ENCODE results near the gene SAMD13.
"Not testable (repeated sequence)": the region's sequence is repeated elsewhere in the genome, so short reads cannot be mapped to it uniquely, and the experiment has no call there.

The SAMD13 gene

DNA sequence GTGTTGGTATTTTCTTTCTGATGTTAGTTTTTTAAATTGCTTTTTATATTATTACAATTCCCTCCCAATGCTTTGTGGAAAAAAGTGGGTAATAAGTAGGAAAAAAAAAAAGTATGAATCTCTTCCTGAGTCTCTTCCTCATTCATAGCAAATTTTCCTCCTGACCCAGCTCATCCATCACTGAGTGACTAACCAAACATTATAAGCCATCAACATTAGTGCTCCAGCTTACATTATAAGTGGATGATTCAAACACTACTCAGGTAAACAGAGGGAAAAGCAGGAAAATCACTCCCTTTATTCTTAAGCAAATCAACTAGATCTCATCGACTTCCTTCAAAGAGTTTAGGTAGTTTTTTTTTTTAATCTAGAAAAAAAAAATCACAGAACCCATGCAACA lies 15.4 kb upstream of the SAMD13 start:
- DNase-seq (ENCODE audit: low spot score), result no peak

DNA sequence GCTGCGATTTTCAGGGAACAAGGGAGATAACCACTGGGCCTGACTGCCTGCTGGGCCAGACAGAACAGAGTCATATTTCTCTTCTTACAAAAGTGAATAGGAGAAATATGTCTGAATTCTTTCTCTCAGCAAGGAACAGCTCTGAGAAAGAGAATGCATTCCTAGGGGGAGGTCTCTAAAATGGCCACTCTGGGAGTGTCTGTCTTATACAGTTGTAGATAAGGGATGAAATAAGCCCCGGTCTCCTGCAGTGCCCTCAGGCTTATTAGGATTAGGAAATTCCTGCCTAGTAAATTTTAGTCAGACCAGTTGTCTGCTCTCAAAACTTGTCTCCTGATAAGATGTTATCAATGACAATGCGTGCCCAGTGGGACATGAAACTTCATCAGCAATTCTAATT lies 14.1 kb upstream of the SAMD13 start:
- not testable (repeated sequence) for DNase-seq (ENCODE audit: low spot score)

DNA sequence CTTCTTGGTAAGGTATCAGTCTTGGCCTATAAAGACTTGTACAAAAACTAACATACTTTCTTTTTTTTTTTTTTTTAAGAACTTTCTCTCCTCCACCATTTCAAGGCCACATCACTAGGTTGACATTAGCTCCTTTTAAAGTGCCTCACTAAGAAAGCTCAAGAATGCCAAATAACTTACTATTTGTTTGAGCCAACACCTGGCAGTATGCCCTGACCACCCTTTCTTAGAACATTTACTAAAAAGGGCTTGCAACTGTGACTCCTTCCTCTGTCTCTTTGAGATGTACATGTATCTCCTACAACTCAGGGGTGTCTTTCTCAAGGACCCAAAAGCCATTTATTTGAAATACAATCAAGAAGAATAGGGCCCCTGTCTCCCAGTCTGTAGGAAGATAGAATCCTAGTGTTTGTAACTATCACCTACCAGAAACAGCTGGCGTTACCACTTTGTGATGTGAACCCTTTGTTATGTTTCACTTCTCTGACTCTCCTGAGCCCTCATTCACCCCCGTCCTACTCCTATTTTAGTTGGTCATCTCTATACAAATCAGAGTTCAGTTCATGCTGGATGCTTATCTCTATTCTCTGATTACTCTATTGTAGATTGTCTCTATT lies 12.2 kb upstream of the SAMD13 start:
- no peak for DNase-seq (ENCODE audit: low spot score)

DNA sequence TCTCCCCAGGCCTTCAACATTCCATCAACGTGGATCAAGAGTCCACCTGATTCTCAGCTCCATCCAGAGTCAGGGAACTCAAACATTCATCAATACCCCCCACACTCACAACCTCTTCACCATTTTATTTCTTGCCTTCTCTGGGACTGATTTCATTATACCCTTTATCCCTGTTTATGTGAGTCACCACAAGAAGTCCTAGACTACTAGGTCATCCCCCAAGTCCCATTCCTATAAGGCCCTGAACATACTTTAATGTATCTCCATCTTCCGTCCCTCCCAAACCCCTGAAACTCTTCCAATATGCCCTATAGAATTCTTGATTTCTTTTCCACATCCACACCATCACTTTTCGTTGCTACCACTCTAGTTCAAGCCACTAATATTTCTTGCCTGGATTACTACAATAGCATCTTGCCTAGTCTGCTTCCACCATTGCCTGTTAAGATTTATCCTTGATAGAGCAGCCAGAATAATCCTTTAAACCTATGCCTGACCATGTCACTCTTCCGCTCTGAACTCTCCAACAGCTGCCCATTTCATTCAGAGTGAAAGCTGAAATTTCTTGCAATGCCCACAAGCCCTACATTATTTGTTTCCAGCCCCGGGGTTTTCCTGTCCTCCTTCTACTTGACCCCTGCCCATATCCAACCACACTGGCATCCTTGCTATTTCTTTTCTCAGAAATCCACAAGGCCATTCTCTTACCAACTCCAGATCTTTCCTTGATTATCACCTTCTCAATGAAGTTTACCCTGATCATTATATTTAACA lies 9.4 kb upstream of the SAMD13 start:
- DNase-seq (ENCODE audit: low spot score), result no peak

DNA sequence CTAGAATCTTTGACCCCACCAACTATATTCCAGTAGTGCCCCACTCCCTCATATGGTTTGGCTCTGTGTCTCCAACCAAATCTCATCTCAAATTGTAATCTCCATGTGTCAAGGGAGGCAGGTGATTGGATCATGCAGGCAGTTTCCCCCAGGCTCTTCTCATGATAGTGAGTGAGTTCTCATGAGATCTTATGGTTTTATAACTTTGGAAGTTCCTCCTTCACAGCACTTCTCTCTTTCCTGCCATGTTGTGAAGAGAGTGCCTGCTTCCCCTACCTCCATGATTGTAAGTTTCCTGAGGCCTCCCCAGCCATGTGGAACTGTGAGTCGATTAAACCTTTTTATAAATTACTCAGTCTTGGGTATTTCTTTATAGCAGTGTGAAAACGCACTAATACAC lies 7.7 kb upstream of the SAMD13 start:
- no peak for DNase-seq (ENCODE audit: low spot score)

DNA sequence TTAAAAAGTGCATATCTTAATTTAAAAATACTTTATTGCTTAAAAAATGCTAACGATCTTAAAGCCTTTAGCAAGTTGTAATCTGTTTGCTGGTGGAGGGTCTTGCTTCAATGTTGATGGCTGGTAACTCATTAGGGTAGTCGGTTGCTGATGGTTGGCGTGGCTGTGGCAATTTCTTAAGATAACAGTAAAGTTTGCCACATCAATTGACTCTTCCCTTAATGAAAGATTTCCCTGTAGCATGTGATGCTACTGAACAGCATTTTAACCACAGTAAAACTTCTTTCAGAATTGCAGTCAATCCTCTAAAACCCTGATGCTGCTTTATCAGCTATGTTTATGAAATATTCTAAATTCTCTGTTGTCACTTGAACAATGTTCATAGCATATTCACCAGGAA lies 6.8 kb upstream of the SAMD13 start:
- no peak for DNase-seq (ENCODE audit: low spot score)

DNA sequence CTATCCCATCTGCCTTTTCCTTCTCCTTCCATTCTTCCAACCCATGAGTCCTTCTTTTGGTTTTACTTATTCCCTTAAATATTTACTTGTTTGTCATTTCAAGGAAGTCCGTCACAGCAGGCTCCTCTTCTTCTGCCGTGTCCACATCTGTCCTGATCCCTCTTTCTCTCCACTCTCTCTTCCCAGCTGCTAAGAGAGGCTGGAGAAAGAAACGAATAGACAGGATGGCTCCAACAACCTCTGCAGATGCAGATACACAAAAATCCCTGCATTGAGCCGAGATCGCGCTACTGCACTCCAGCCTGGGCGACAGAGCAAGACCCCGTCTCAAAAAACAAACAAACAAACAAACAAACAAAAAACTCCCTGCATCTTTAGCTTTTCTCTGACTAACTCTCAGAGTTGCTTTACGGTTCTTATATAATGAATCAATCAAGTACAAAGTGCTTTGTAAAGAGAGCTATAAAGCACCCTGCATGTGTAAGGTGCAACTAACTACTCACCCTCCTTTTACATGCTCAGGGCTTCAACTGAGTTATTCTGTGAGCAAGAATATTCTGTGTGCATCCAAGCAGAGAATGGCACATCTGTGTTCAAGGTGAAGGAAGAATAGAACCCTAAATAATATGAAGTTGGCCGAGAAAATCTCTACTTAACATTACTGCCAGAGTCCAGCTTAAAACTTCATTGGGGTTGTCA lies 3.8 kb upstream of the SAMD13 start:
- DNase-seq (ENCODE audit: low spot score), result no peak

DNA sequence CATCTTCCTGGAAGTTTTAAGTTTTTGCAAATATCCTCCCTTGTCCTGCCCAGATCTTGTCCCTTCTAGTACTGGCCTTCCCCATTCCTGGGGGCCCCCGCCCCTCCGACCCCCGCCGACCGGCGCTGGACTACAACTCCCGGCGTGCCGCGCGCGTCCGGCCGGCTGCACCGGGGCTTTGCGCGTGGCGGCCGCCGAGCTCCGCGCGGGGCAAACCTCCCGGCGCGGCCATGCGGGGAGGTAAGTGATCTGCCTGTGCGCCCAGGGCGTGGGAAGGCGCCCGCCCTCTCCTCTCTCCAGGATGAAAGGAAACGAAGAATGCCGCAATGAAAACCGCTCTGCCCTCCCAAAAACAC lies 3.2 kb upstream of the SAMD13 start:
- peak; percentile 25 for DNase-seq (ENCODE audit: low spot score)

DNA sequence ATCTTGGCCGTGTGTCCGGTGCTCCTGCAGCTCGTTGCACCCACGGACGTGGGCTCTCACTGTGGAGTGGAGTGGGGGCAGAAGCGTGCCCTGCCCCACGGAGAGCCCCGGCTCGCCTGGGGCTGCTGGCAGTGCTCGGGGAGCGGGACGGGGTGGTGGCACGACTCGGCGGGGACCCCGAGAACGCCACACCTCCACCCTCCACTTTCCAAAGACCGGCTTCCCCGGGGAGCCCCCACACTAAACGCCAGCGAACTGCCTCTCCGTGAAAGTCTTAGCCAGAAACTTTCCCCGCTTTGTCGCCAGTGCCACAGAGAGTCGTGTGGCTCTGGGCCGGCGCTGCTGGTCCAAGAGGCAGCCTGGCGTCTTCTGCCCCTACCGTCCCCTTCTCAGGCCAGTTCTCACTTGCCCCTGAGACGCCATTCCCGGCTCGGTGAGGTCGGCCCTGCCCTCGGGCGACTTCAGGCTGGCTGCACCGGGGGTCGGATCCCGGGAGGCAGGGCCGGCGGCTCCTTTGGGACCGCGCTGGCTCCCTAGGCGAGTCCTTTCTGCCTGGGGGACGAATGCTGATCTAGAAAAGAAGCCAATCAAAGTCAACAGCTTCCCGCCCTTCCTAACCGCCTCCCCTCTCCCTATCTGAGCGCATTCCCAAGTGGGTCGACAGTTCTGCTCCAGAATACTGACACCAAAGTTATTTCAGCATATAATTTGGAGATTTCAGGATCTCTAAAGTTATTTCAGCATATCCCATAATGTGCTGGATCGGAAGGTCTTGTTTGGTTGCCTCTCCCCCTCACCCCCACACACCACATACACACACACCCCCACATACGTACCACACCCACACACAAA lies 2.6 kb upstream of the SAMD13 start:
- peak; percentile 17 for DNase-seq (ENCODE audit: low spot score)

DNA sequence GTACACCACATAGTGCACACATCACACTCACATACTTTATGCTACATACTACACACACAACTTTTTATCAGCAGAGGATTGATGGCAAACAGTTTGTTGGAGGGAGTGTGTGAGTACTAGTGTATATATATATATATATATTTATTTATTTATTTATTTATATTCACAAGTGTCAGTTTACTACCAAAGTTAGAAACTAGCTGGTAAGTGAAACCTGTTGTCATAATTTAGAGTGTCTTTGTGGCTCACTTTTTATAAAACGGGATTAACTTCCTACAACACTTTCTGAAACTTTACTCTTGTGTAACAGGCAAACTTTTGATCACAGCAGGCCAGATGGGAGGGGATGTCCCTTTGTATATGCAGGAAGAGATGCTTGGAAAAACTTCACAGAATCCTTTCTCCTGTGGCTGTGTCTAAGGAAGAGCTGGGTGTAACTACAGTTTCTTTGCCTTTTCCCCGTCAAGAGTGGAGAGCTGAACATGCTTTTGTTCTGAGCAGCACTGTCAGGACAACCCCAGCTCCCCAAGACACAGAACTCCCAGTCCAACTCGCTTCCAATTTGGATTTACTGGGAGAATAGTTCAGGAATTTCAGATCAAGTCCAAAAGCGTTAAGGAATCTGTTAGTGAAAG lies 1.9 kb upstream of the SAMD13 start:
- peak; percentile 5 for DNase-seq (ENCODE audit: low spot score)

DNA sequence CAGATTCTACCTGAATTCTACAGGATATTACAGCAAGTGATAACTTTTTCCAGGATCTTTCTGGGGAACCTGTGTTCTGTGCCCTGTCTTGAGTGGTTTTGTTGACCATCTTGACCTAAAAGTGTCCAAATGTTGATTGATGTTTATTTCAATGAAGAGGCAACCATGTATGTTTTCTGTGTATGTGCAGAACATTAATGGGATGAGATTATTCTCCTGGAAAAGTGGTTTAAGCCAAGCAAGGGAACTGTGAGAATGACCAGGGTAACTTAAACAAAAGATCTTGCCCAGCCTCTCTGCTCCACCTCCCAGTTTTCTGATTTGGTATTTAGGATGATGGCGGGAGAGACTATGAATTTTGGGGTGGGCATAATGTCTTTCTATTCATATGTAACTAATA lies 1.0 kb upstream of the SAMD13 start:
- no peak for DNase-seq (ENCODE audit: low spot score)

DNA sequence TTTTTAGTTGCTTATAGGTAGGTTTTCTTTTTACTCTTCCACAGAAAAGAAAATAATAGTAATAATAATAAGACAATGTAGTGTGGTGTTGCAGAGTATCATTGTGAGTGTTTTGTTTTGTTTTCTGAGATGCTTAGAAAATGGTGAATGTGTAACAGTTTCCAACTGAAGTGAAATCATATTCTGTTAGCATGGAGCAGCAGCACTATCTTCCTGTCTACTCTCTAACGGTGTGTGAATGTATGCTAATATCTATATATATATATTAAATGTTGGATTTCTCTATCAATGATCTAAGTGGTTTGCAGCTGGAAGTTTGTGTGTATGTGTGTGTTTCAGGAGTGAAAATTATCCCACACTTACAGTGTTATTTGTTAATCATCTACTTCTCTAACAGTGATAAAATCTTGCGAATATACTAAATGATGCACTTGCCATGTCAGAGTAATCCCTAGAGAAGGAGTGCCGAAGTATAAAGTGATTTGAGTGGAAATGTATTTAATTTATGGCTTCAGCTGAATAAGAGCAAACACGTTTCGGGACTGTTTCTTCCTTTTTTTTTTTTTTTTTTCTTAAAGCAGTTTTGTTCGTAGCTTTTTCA lies 377 bp downstream of the SAMD13 start:
- peak; percentile 50 for DNase-seq (ENCODE audit: low spot score)

DNA sequence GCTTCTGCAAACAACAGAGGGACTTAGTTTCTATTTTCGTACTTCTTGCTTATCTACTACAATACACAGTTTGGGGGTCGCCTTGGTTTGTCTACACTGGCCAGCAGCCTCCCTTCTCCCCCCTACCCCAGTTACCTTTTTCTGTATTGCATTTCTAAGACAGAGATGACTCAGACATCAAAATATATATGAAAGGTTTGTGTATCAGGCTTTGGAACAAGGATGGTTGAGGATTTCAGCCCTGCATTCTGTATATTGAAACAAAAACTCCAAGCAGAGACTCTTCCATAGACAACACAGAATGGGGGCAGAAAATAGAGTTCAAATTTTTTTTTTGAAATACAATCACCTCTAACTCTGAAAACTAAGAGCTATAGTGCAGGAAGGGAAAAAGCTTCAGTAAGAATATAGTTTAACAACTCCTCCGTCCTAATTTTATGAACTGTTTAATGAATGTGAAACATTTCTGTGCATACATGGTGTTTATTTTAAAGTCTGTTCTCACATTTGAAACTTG lies 1.9 kb downstream of the SAMD13 start:
- no peak for DNase-seq (ENCODE audit: low spot score)

DNA sequence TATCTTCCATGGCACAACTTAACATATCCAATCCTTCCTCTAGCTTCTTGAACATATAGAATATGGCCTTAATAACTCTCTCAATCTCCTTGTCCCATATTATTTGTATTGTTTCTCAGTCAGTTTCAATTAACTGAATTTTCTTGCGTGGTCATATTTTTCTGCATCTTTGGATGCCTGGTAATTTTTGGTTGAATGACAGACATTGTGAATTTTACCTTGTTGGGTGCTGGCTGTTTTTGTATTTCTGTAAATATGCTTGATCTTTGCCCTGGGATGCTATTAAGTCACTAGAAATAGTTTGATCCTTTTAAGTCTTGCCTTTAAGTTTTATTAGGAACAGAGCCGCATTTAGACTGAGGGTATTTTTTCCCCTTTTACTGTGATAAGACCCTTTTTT lies 5.9 kb downstream of the SAMD13 start:
- no peak for DNase-seq (ENCODE audit: low spot score)

DNA sequence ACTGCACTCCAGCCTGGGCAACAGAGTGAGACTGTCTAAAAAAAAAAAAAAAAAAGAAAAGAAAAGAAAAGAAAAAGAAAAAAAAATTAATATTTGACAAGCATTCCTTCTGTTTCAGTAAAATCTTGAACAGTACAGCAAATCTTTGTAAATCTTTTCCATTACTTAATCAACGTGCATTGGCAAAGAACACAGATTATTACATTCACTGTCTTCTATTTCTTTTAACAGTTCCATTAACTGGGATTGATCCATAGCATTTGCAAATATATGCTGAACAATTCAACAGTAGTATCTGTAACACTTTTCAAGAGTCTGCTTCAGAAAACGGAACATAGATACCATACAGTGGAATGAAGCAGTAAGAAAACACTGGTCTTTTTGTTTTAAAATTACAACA lies 9.8 kb downstream of the SAMD13 start:
- no peak for DNase-seq (ENCODE audit: low spot score)

DNA sequence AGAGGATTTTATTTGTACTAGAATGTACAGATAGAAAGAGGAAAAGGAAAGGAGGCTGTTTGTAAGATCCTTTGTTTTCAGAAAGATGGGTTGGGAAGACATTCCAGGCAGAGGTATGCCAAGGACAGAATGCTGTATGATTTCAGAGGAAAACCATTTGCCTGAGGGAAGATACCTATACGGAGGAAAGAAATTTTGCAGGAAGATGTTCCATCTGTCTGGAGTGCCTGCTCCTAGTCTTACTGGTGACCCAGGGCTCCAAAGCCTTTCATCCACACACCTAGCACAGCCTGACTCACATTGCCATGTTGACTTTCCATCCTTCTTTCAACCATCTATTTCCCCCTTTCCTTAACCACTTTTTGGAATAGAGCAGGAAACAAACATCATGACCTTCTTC lies 18.2 kb downstream of the SAMD13 start:
- no peak for DNase-seq (ENCODE audit: low spot score)

DNA sequence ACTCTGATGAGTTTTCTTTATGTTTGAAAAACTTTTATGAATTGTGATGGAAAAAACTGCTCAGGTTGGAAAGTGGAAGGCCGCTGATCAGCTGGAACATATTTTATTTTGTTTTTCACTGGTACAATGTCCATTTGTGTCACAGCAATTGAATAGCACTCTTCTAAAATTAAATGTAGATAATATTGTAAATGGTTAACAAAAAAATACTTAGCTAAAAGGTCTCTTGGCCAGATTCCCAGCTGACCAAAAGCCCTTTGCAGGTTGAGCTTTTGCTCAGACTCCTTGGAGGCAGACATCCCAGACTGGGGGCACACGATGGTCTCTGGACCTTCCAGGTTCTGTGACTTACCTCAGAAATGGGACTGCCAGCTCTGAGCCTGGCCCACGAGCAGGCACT lies 26.3 kb downstream of the SAMD13 start:
- no peak for DNase-seq (ENCODE audit: low spot score)

DNA sequence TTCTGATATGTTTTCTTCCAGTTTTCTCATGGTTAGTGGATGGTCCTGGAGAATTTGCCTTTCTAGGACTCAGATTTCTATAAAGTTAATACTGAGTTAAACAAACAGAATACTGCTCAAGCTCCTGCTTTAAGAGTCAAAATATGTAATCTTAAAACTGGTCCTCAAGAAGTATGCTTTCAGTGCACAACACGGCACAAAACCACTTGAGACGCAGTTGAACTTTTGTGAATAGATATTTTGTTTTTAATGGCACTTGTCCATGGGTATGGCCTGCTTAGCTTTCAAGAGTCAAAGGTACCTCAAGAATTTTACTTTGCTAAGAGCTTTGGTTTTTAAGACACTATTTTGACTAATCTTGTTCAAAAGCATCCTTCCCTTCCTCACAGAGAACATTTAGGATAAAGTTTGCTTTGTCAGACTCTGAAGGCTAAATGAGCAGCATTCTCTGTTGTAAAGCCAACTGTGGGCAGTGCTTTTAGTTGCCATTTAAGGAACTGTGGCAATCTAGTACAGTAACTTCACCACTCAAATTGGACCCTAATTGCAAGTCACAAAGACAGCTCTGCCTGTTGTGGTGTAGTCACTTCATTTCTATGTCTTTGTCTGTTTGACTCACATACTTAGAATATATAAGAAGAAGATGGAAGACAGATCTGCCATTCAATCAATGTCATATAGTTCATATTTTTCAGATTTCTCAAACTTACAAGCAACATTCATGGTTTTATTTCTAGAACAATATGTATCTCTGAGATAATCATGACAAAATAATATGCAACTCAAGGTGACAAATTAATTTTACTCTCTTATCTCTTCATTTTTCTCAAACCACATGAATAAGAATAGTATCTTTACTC lies 28.8 kb downstream of the SAMD13 start:
- DNase-seq (ENCODE audit: low spot score), result no peak

DNA sequence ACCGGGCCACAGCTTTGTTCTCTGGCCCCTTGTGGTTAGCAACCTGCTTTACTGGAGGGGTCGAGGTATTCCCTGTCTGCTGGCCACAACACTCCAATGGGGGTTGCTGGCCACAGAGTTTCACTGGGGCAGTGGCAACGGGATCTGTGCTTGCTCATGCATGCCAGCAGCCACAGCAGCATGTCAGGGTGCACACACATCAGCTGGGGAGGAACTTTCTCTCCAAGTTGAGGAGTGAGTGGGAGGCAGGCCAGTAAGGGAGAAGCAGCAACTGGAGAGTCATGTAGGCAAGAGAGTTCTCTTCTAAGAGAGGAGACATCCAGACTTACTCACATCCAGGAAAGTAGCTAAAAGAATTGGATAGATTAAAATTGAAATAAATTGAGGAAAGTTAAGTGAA lies 38.0 kb downstream of the SAMD13 start:
- no peak for DNase-seq (ENCODE audit: low spot score)

DNA sequence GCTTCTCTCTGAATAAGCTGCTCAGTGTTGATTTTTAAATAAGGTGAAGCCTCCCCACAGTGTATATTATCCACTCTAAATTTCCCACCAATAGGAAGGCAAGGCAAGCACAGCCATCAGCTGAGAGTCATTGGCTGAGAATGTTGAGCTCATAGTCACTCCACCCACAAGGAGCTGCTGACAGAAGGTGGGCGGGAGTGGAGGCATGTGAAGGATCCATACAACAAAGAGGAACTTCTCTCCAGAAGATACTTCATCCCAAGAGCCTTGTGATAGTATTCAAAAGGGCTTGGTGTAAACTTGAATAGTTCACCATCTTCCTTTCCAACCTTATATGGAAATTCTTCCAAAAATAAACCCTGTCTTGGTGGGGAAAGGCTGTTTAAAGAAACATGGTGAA lies 42.8 kb downstream of the SAMD13 start:
- DNase-seq (ENCODE audit: low spot score), result no peak
